Measurements from ENCODE around the gene VAV1.

GRCh38 chr19:6793973-6794372, 21.5 kb downstream of the VAV1 start:
- TF ChIP-seq CTCF (IDR thresholded peaks at IDR 0.05; ENCODE audit: borderline replicate concordance, extremely low read depth, low read length, poor library complexity, severe bottlenecking), result no peak
- TF ChIP-seq EZH2 (IDR thresholded peaks at IDR 0.05; ENCODE audit: borderline replicate concordance, low read depth, low read length, severe bottlenecking), result no peak

Measured in DND-41 (cell line).